GM04503 (cell line): Measurements from ENCODE around the gene LPIN2.
"Not testable (repeated sequence)": the region's sequence is repeated elsewhere in the genome, so short reads cannot be mapped to it uniquely, and the experiment has no call there.

Experiments
- DNase-seq: peaks from one replicate; pipeline ENCODE4 v3.0.0-alpha.2; 2012; ENCODE audit warnings: low read depth

LPIN2 gene

DNA sequence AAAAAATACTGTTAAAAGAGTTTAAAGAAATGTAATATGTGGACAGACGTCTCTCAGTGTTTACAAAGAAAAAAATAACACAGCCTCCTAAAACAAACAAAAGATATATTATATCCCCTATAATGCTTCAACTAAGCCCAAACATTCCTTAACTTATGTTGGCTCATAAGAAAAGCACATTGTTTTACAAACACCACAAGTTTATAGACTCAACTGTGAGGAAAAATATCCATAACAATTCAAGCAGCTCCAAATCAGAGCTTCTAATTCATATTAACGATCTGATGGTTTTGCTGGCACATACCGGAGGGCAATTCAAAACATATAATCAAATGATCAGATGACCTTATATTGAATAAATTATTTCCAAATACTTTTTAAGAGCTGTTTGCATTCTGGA, 5.5 kb downstream of the LPIN2 start:
- no peak for DNase-seq

DNA sequence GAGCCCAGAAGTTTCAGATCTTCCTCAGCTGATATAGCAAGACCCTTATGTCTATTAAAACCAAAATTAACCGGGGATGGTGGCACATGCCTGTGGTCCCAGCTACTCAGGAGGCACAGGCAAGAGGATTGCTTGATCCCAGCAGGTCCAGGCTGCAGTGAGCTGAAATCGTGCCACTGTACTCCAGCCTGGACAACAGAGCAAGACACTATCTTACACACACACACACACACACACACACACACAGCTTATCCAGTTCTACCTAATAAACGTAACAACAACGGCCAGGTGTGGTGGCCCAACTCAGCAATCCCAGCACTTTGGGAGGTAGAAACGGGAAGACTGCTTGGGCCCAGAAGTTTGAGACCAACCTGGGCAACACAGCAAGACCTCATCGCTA, 7.5 kb downstream of the LPIN2 start:
- DNase-seq = no peak

DNA sequence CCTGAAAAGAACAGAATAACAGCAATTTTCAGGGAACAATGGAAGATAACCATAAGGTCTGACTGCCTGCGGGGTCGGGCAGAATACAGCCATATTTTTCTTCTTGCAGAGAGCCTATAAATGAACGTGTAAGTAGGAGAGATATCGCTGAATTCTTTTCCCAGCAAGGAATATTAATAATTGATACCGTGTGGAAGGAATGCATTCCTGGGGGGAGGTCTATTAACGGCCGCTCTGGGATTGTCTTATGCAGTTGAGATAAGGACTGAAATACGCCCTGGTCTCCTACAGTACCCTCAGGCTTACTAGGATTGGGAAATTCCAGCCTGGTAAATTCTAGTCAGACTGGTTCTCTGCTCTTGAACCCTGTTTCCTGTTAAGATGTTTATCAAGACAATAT, 9.2 kb downstream of the LPIN2 start:
- not testable (repeated sequence) for DNase-seq

DNA sequence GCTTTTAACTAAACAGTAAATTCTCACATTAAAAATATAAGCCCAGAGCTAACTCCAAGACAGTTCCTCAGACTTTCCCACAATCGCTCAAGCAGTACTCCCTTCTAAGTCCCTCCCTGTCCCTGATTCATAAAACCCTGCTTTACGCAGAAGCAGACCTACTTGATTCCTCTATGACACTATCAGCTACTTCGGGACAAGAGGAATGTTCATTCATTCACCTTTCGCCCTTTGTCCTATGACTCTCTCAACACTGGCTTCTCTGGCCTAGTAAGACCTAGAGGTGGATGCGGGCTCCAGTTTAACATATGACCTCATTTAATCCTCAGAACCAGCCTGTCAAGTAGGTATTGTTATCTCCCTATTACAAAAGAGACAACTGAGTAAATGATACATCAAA, 10.2 kb downstream of the LPIN2 start:
- DNase-seq = no peak

DNA sequence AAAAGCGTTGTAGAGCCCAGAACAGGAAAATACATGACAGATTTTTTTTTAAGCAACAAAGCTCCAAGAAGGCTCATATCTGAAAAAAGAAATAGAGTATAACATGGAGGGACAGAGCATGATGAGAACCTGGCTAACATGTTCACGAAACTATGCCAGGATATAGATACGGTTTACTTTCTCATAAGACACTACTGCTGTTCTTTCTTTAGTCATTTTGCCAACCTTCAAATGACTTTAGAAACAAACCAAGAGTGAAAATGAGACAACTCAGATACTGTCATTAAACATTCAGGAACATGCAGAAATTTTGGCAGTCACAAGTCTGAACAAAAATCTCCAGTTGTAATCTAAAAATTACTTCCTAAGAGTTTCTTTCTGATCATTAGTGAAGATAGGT, 14.3 kb downstream of the LPIN2 start:
- no peak for DNase-seq

DNA sequence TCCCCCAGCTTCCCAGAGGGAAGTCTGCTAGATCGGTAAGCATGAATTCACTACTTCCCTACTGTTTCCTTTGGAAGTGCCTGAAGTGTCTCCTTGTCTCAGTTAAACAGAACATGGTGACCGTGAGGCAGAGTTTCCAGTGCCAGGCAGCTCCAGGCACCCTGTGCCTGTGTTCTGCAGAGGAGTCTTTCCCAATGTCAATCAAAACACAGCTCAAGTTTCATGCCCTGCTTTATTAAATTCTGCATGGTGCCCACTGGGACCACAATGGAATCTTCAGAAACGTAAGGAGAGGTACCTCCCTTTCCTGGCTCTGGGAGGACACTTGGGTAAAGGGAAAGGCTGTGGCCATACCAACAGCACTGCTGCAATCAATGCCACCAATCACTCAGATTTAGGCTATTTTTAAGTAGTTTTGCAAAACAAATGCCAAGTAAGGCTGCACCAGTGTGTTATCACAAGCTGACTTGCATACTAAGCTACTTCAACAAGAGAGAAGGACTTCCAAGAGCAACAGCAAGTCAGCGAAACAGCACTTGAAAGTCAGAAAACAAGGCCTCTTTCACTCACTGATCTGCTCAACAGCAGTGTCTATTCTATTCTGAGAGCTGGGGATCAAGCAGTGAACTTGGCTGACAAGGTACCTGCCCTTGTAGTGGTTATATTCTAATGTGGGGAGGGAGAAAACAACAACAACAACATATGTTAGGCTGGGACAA, 14.9 kb downstream of the LPIN2 start:
- no peak for DNase-seq

DNA sequence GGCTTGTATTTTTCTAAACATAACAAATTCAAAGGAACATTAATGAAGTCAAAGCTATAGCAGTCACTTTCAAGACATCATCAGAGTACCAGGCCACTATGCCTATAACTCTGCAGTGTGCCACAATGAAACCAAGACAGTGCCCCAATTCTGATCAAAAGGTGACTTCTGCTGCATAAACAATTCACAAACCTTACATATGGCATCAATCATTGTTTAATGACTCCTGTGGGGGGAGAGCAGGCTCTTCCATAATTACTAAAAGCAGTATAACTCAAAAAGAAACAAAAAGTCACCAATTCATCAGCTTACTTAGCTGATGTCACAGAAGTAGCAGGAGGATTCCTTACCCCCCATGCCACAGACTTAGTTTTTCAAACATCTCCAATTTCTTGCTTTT, 15.5 kb downstream of the LPIN2 start:
- no peak for DNase-seq

DNA sequence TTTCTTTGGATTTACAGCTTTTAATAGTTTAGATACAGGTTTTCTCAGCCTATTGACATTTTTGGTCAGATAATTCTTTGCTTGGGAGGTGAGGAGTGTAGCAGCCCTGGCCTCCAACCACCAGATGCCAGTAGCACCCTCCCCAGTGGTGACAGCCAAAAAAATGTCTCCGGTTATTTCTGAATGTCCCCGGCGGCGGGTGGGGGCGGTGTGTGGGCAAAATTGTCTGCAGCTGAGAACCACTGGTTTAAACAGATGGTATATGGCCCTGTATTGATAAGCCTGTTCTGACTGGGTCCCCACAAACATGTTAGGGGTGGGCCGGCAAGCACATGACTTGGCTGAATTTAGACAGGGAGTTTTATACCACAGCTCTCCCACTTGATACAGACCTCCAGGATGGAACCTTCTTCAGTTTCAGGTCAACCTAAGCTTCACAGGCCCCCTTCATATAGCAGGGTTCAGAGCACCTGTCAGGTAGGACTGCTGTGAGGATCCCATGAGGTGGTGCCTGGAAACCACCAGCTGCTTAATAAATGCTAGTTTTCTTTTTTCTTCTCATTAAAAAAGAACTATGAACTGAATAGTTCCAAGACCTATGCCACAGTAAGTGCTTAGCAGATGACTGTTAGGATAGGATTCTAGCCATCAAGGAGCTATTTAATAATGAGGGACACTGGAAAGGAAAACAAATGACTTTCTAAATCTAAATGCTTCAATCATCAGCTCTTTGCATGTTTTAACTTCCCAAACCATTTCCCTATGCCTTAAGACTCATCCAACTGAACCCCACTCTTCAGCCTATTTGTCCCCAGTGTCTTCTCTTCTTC, 18.1 kb downstream of the LPIN2 start:
- DNase-seq = no peak

DNA sequence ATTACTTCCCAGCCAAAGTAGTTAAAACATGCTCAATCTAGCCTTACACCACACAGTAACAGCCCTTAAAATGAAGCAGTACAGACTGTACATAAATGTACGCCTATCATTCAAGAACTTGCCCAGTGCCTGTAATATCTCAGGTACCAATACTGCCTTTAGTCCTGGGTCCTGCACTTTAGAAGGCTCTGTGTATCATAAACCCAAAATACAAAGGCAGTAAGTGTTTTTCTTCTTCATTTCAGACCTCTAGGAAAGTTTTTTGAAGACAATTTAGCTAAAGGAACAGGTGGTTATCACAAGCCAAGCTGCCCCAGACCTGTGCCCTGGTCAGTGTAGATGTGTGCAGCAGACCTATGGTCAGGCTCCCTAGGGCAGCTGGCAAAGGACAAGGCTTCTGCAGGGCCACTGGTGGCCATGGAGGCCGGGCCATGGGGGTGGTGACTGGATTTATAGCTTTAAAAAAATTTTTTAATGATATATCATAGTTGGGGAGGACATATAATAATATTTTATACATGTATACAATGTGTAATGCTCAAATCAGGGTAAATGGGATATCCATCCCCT, 18.8 kb downstream of the LPIN2 start:
- DNase-seq = no peak

DNA sequence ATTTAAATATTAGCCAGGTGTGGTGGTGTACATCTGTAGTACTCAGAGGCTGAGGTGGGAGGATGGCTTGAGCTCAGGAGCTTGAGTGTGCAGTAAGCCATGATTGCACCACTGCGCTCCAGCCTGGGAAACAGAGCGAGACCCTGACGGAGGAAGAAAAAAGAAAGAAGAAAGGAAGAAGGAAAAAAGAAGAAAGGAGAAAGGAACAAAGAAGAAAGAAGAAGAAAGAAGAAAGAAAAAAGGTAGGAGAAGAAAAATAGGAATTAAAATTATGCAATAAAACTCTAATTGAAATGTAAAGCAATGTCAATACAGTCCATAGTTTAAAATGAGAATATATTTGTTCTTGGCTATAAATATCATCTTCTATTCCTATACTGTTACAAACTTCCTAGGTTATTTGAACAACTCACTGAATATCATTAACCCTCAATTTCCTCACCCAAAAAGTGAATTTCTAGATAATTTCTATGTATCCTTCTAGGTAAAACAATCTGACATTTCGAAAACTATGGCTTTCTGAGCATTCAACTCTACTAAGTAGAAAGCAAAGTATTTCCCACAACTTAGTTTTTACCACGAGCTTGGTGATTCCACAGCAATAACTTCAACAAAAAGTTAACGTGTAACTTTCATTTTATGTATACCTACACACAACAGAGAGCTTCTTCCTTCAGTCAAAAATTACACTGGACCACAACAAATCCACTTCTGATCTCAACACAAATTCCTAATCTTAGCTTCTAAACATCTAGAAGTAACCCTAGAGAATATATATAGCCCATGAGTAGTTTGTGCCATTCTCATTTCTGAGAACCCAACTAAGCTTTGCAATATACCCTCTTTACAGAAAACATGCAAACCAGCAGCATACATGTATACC, 19.7 kb downstream of the LPIN2 start:
- no peak for DNase-seq

DNA sequence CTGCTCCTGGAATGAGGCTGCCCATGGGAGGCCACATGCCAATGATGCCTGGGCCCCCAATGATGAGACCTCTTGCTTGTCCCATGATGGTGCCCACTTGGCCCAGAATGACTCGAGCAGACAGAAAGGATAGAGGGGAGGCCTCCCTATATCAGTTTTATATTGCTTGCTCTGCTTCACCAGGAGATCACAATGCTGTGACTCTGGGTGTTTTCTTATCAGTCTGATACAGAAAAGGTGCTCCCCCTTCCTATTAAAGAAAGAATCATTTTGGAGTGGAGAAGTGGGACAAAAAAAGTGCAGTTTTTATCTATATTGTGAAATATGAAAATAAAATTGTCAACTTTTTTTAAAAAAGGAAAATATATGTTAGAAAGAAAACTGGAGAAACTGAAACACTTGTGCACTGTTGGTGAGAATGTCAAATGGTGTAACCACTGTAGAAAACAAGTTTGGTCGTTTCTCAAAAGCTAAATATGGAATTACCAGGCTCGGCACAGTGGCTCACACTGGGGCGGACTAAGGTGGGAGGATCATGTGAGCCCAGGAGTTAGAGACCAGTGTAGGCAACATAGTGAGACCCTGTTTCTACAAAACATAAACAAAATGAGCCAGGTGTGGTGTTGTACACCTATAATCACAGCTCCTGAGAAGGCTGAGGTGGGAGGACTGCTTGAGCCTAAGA, 21.8 kb downstream of the LPIN2 start:
- DNase-seq = no peak

DNA sequence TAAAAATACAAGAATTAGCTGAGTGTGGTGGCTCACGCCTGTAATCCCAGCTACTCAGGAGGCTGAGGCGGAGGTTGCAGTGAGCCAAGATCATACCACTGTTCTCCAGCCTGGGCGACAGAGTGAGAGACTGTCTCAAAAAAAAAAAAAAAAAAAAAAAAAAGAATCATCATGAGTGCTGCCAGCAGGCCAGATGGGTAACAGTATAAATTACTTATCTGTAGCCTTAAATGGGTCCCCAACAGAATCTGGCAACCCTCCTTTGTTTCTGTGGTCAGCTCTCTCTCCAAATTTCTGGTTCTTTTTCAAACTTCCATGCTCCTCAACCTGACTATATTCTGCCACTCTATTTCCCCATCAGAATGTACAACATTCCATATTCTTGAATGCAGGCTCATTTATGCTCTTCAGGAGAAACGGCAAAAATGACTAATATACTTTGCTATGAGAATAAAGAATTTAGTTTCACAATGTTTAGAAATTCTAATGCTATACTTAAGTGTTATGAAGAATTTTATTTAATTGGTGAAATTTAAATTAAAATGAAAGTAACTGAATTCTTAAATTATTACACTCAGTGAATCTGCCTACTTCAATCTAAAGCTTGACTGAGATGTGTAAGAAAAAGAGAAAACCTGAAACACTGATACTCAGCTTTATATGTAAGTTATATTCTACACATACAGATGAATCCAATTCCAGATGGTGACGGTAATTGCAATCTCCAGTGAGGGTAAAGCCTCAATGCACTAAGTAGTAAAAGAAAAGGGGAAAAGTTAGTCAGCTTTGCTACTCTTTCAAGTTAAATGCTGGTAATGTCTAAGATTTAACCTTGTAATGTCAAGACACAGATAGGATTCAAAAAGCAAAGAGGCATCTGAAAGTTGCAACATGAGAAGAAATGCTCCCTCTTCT, 24.8 kb downstream of the LPIN2 start:
- peak; percentile 87 for DNase-seq

DNA sequence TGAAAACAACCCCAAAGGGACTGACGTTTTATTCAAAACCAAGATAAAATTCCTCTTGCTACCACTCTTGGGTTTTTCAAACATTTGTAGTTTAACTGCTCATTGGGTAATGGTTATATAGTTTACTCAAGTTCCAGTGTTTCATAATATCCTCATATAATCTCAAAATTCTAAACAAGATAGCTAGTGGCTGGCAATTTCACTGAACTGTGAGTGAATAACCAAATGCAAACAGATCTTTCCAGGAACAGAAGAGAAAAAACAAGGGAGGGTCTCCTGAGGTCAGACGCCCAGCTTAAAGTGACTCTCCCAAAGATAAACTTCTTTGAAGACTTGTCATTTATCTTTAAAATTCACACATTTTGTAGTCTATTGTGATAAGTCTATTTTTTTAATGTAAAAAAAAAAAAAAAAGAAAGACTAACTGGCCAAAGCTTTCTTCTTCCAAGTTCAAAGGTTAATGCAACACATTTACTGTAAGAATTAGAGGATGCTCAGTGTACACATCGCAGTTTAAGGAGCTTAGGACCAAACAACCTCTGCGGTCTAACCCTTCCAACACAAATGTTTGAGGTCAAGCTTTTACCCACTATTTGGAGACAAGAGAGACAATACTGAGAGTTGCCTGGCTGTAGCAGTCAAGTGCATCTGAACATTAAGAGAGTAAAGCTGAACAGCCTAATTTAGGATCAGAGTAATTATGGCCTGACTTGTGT, 26.6 kb downstream of the LPIN2 start:
- no peak for DNase-seq

DNA sequence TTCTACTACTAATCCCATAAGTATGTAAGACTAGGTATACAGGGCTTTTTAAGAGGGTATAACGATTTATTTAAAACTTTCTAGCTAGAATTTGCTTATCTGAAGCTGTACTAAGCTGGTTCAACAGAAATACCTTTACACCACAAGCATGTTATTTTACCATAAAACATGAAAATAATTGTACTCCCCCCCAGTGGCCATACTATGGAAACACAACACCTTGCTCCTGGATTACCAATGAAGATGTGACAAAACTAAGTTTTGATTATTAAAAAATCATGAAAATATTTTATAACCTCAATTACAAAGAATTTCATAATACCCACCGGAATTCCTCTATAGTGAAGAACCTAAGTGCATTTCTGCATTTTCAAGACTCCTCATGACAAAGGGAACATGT, 27.3 kb downstream of the LPIN2 start:
- DNase-seq = no peak

DNA sequence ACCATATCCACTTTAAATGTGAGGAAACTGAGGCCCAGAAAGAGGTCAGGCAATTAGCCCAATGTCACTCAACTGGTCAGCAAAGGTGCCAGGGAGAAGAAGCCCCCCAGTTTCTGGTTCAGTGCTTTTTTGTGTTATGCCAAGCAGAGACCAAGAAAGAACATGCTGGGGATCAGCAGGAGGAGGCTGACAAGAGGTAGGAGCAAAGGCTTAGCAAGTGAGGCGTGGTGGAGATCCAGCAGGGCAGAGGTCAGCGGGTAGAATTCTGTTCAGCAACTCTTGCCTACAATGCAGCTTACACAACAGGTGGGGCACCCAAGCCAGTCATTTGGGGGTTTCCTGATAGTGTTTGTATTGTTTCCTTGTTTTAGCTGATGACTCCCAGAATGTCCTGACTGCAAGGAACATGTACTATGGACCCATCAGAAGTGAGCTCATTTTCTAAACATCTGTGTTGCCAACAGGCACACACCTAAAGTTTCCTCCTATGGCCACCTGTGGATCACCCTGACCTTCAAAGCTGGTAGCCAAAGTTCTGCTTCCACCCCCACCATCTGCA, 28.2 kb downstream of the LPIN2 start:
- no peak for DNase-seq

DNA sequence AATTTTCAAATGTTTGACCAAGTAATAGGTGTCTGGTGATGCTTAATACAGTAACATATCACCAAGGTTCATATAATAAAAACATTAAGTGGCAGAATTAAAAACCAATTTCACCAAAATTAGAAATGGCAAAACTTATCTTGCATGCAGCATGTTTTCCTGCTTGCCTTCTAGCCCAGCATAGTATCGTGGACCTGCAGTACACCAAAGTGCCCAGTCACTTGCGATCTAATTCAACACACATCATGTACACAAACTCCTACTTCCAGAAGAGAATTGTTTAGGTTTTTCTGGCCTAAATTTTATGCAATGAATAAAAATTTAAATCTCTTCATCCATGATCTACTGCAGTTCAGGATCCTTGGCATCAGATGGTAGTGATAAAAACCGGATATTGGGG, 28.9 kb downstream of the LPIN2 start:
- no peak for DNase-seq

DNA sequence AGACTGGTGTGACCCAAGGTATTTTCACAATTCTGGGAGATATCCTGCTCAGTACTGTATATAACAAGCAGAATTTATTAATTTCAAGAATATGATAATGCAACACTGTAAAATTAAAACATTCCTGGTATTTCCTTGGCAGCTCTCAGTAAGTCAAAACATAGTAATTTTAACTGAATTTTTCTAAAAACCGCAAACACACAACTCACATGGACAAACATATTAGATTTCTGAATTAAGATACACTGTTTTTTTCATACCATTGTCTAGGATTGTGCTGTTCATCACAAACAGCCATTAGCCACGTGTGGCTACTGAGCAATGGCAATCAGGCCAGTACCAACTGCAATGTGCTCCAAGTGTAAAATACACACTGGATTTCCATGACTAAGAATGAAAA, 29.6 kb downstream of the LPIN2 start:
- DNase-seq = no peak

DNA sequence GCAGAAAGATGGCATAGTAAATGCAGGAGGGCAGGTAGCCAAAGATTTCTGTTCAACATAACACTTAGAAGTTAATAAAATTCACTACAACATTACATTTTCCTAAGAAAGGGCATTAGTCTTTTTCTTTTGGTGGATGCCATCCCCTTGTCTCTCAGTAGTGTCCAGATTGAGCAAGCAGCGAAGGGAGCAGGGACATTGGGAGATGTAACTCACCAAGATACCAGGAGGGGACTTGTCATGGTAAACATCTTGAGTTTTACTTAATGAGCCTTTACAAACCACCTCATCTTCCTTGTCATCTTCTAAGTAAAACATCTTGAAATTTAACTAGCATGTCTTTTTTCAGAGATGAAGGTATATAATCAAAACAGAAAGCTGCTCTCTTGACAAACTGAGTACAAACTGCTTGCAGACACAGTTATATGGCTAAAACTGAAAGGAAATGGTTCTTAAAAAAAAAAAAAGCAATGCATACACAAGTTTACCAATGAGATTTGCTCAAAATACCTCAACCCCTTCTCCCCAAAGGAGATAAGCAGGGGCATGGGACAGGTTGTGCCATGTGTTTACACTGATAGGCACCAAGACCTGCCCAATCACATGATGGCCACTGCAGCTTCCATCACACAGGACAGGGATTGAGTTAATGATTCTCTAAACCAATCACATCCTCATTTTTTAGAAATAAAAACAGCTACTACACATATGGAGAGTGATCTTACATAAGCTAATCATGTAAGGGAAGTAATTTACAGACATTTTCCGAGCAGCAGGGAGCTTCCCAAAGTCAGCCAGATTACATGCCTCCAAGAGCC, 30.3 kb downstream of the LPIN2 start:
- DNase-seq = no peak

DNA sequence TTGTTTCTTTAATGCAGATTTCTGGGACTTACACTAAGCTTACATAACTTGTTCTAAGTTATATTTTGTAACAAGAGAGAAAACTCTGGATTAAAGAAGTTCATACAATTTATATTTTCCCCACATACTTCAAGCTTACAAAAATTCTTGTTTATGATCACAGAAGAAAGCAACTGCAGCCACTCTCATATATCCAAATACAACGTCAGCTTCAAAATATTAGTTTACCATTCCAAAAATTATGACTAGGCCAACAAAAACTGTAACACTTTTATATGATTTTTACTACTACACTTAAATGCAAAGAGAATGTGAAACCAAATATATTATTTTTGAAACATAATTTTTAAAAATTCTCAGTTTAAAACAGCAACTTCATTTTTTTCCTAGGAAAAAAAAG, 30.9 kb downstream of the LPIN2 start:
- DNase-seq = no peak
